GM19238 (cell line): ENCODE measurements around the gene LTBP3.
"Not testable (repeated sequence)": the region's sequence is repeated elsewhere in the genome, so short reads cannot be mapped to it uniquely, and the experiment has no call there.

Experiments
- DNase-seq: peaks from one replicate; pipeline ENCODE4 v3.0.0; 2011; ENCODE audit warnings: low spot score; ENCODE audit not compliant: insufficient read length

Gene LTBP3

GRCh38 chr11:65516135-65516968 lies 41.8 kb downstream of the LTBP3 start:
- DNase-seq = no peak

- DNase-seq = not testable (repeated sequence)
These were observed 45.8 kb downstream of the LTBP3 start for GRCh38 chr11:65512311-65512710.

- no peak for DNase-seq
These were observed 51.2 kb downstream of the LTBP3 start for GRCh38 chr11:65506772-65507505.

- no peak for DNase-seq
These were observed 51.8 kb downstream of the LTBP3 start for GRCh38 chr11:65506290-65506771.

GRCh38 chr11:65505466-65506289 lies 52.5 kb downstream of the LTBP3 start:
- no peak for DNase-seq

GRCh38 chr11:65504674-65505465 lies 53.3 kb downstream of the LTBP3 start:
- DNase-seq = no peak

GRCh38 chr11:65503949-65504673 lies 54.0 kb downstream of the LTBP3 start:
- DNase-seq = no peak

- no peak for DNase-seq
These were observed 54.7 kb downstream of the LTBP3 start for GRCh38 chr11:65503368-65503948.

- no peak for DNase-seq
These were observed 55.4 kb downstream of the LTBP3 start for GRCh38 chr11:65502555-65503367.

- no peak for DNase-seq
These were observed 55.9 kb downstream of the LTBP3 start for GRCh38 chr11:65502274-65502554.

- DNase-seq = no peak
These were observed 56.5 kb downstream of the LTBP3 start for GRCh38 chr11:65501472-65502273.

- no peak for DNase-seq
These were observed 57.0 kb downstream of the LTBP3 start for GRCh38 chr11:65501186-65501471.

- no peak for DNase-seq
These were observed 57.6 kb downstream of the LTBP3 start for GRCh38 chr11:65500387-65501185.

GRCh38 chr11:65499713-65500386 lies 58.3 kb downstream of the LTBP3 start:
- no peak for DNase-seq

- no peak for DNase-seq
These were observed 59.0 kb downstream of the LTBP3 start, which contains the start of gene MALAT1 for GRCh38 chr11:65498977-65499712. Gene MALAT1 (plus strand): TSS chr11:65499045.

- DNase-seq = no peak
These were observed 59.5 kb downstream of the LTBP3 start for GRCh38 chr11:65498727-65498976.
